Astrocyte of the spinal cord (primary cell): ENCODE data around the gene TBX19.
A peak's percentile ranks its signal among the peaks of the same experiment; 100 is the strongest.

ENCODE experiments used
- DNase-seq: peaks from one replicate; pipeline ENCODE4 v3.0.0; 2011; ENCODE audit warnings: low read depth, low spot score
- H3K4me3 ChIP-seq: 2 replicates; pipeline ENCODE4 v1.5.1; 2011; ENCODE audit warnings: low read depth, mild to moderate bottlenecking, low read length, moderate library complexity
- CTCF ChIP-seq: IDR thresholded peaks from 2 replicates; pipeline ENCODE4 v1.5.1; 2012; ENCODE audit warnings: low read depth, mild to moderate bottlenecking, low read length, inconsistent platforms
- in situ Hi-C: cut with HindIII; loops from 2 replicates; pipeline ENCODE4 v1.10.0; 2017; ENCODE audit warnings: low sequenced_read_pairs

Gene TBX19

GRCh38 chr1:168298446-168298845 lies 17.8 kb downstream of the TBX19 start:
- DNase-seq: no peak
- TF ChIP-seq CTCF: no peak
- H3K4me3 ChIP-seq: no peak overlapping the region
- in situ Hi-C loops: no loop called here

DNA sequence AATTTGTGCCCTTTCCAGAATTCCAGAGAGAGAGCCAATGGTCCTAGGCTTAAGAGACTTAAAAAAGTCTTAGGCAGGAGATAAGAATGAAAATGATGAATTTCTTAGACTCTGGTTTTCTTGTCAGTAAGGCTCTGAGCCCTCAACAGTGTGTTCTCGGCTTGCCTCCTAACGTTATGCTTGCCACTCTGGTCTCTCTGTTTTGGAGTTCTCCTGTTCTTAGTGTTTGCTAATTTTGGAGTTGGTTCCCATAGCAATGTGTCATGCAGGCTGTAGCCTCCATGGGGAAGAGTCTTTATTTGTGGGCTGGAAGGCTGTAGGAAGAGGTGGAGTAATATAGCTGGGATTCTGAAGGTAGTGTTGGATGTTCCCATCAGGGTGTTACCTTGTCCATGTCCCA lies 19.9 kb downstream of the TBX19 start:
- no peak for DNase-seq
- in situ Hi-C loops: no loop called here

GRCh38 chr1:168301664-168302320 lies 21.1 kb downstream of the TBX19 start:
- in situ Hi-C loops: no loop called here
- TF ChIP-seq CTCF: no peak

More for the DNA sequence above, 19.9 kb downstream of the TBX19 start:
- H3K4me3 ChIP-seq: no peak overlapping the region
- no peak for TF ChIP-seq CTCF

DNA sequence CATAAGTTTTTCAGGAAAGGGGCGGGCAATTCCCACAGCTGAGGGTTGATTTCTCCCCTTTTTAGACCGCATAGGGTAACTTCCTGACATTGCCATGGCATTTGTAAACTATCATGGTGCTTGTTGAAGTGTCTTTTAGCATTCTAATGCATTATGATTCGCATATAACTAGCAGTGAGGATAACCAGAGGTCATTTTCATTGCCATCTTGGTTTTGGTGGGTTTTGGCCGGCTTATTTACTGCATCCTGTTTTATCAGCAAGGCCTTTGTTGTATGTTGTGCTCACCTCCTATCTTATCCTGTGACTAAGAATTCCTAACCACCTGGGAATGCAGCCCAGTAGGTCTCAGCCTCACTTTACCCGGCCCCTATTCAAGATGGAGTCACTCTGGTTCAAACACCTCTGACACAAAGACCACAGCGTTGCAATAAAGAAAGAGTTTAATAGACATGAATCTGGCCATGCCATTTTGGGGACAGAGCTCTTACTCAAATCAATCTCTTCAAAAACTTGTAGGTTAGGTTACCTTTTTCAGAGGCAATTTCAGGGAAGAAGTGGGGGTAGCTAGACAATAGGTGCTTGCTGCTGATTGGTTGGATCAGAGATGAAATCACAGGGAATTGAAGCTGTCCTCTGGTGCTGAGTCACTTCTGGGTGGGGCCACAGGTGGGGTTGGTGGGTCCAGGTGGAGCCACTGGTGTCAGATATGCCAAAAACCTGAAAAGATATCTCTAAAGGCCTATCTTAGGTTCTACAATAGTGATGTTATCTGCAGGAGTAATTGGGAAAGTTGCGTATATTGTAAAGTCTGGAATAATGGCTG lies 23.3 kb downstream of the TBX19 start:
- DNase-seq: no peak
- no peak for TF ChIP-seq CTCF
- in situ Hi-C loops: no loop called here
- H3K4me3 ChIP-seq: no peak overlapping the region

More at GRCh38 chr1:168301664-168302320, 21.1 kb downstream of the TBX19 start:
- no peak overlapping the region for H3K4me3 ChIP-seq
- DNase-seq: peak; percentile 47

DNA sequence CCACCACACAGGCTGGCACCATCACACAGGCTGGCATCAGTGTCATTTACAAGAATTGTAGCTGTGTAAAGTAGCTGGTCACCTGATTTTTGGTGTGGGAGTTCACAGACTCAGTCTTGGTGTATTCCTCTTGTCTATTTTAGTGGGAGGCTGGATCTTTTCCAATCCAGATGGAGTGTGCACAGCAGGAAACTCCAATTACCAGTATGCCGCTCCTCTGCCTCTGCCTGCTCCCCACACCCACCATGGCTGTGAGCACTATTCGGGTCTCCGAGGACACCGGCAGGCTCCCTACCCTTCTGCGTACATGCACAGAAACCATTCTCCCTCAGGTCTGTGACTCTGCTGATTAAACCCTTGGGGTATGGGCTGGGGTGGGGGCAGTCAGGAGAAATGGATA lies 24.2 kb downstream of the TBX19 start:
- no peak for TF ChIP-seq CTCF
- in situ Hi-C loops: no loop called here
- DNase-seq: no peak
- H3K4me3 ChIP-seq: no peak overlapping the region

- no peak overlapping the region for H3K4me3 ChIP-seq
- no peak for DNase-seq
- TF ChIP-seq CTCF: no peak
- in situ Hi-C loops: no loop called here
Measured at GRCh38 chr1:168312718-168313604, 32.3 kb downstream of the TBX19 start.
